ENCODE measurements around the gene WDFY3. TPM values are rescaled to one million over a fixed set of nuclear protein-coding genes. Genes with fewer than 3 reads are reported as not detected.
"Not testable (repeated sequence)": the region's sequence is repeated elsewhere in the genome, so short reads cannot be mapped to it uniquely, and the experiment has no call there.

The WDFY3 gene
- total and polyA plus RNA-seq, 7 donors: 4.8 to 85.7 (median 50.5) TPM

DNA sequence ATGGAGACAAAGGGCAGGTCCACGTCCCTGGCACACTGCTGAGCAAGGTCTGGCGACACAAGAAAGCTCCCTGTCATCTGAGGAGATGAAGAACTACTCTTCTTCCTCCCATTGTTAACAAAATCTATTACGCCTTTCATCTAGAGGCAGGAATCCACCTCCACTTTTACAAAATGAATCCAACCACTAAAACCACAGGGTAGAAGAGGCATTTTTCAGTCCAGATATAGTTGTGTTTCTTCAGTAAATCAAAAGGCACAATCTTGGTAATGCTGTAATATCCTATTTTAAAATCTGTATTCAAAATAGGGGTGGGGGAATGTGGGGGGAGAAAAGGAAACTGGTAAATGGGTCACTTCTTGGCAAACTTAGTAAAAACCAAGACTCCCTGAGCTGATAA is 282.1 kb downstream of the WDFY3 start:
- H3K4me1 ChIP-seq: peaks cover 0 to 8% (median 4%) of the 10 kb centered on the region in 4 donors
- intact Hi-C loops (cut with DNase I): no loop called here
- no peak overlapping the region for H3K27ac ChIP-seq
- H3K27me3 ChIP-seq: no peaks in the 10 kb centered on the region
- no peak overlapping the region for H3K4me3 ChIP-seq
- TF ChIP-seq, protein P1, sequence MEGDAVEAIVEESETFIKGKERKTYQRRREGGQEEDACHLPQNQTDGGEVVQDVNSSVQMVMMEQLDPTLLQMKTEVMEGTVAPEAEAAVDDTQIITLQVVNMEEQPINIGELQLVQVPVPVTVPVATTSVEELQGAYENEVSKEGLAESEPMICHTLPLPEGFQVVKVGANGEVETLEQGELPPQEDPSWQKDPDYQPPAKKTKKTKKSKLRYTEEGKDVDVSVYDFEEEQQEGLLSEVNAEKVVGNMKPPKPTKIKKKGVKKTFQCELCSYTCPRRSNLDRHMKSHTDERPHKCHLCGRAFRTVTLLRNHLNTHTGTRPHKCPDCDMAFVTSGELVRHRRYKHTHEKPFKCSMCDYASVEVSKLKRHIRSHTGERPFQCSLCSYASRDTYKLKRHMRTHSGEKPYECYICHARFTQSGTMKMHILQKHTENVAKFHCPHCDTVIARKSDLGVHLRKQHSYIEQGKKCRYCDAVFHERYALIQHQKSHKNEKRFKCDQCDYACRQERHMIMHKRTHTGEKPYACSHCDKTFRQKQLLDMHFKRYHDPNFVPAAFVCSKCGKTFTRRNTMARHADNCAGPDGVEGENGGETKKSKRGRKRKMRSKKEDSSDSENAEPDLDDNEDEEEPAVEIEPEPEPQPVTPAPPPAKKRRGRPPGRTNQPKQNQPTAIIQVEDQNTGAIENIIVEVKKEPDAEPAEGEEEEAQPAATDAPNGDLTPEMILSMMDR (IDR thresholded peaks at IDR 0.05): no peak
- TF ChIP-seq POLR2AphosphoS5 (IDR thresholded peaks at IDR 0.05) (no peak), POLR2A (IDR thresholded peaks at IDR 0.05) (no peak), EP300 (IDR thresholded peaks at IDR 0.05) (no peak)
- no peaks in the 10 kb centered on the region for H3K9me3 ChIP-seq
- H3K36me3 ChIP-seq: peaks cover 9 to 94% (median 20%) of the 10 kb centered on the region in 4 donors
- no peak for DNase-seq
- 87 to 89% methylated on average over 3 of the region's 3 CpGs for WGBS, 2 donors

DNA sequence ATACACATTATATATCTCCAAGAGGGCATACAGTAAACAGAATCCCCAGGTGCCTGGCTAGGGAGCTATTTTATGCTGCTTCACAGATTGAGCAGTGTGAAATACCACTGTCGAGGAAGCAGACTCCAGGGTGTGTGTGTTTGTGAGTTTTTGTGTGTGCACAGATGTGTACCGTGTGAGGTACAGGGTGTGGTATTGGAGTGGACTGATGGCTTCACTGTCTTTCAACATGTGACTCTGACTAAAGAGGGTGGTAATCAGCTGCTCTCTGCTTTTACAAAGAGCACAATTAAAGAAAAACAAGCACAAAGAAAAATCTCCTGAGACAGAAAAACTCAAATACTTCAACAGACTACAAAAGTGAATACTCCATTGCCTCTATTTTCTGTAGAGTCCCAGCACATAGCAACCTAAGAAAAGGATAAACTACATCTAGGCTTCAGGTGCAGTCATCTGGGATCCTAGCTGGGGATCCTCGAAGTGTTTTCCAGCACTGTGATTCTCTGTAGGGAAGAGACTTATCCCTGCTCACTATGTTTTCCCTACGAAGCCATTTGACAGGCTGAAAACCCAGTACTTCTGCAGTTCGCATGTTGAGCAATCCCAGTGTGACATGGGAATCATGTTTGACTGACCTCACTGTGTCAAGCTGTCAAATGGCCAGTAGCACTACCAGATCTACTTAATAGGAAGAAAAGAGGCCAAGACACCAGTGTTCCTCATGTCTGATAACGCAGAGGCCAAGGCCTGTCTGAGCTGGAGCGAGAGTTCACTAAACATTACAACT is 283.2 kb downstream of the WDFY3 start:
- Histone ChIP-seq H3K36me3 (peaks cover 6 to 94% (median 29%) of the 10 kb centered on the region in 4 donors), H3K9me3 (no peaks in the 10 kb centered on the region), H3K4me3 (no peak overlapping the region), H3K27me3 (no peaks in the 10 kb centered on the region), H3K27ac (peak overlapping the region in 1 of 4 donors; percentile 10), H3K4me1 (peaks cover 0 to 8% (median 4%) of the 10 kb centered on the region in 4 donors)
- TF ChIP-seq, protein P1 (IDR thresholded peaks at IDR 0.05): no peak
- TF ChIP-seq EP300 (IDR thresholded peaks at IDR 0.05) (no peak), POLR2A (IDR thresholded peaks at IDR 0.05) (no peak), POLR2AphosphoS5 (IDR thresholded peaks at IDR 0.05) (no peak)
- intact Hi-C loops (cut with DNase I): no loop called here
- DNase-seq: no peak
- 81 to 82% methylated on average over 7 of the region's 7 CpGs for WGBS, 2 donors

DNA sequence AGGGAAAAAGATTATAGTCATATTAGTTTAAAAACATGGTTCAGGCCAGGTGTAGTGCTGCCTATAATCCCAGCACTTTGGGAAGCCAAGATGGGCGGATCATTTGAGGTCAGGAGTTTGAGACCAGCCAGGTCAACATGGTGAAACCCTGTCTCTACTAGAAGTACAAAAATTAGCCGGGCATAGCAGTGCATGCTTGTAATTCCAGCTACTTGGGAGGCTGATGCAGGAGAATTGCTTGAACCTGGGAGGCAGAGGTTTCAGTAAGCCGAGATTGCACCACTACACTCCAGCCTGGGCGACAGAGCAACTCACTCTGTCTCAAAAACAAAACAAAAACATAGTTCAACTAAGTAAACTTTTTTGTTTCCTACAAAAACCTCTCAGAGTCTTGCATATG is 283.8 kb downstream of the WDFY3 start:
- H3K27me3 ChIP-seq; intact Hi-C loops (cut with DNase I); DNase-seq; H3K4me1 ChIP-seq; H3K4me3 ChIP-seq; H3K9me3 ChIP-seq: not testable (repeated sequence)
- WGBS, 2 donors: 87 to 88% methylated on average over 4 of the region's 4 CpGs
- peaks cover under 1 to 94% (median 33%) of the 10 kb centered on the region in 4 donors for H3K36me3 ChIP-seq
- peak overlapping the region in 1 of 4 donors; percentile 0 for H3K27ac ChIP-seq

DNA sequence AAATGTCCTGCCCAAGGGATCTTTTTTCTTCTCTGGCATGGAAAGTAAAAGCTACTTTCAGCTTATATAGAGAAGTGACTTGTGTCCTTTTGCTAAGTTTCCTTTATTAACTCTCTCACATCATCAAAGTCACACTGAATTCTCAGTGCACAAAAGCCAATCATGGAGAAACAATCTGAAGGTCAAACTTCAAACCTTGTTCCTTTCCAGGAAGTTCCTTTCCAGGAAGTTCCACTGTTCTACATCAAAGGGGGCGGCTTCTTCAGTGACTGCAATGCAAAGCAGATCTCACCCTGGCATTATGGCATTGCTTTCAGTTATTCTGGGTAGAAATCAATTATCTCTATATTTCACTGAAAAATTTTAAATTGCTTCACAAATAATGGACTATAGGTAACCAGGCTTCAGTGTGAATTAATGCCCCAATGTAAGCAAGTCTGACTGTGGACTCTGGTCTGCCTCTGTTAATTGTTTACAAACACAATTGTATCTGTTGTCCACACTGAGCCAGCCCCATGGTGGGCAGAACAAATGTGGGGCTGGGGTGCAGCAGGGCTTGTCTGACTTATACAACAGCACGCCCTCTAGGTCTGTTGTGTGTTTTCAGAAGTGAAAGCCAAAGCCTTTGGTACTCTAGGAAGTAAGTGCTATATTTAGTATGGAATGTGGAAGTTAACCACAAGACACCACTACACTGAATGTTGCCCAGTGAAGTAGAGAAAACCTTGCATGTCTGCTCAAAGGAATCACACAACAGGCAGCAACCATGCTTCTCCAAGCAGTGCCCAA is 284.8 kb downstream of the WDFY3 start:
- Histone ChIP-seq H3K27ac (peak overlapping the region in 1 of 4 donors; percentile 0), H3K9me3 (no peaks in the 10 kb centered on the region), H3K27me3 (no peaks in the 10 kb centered on the region), H3K4me1 (peaks cover 0 to 8% (median 4%) of the 10 kb centered on the region in 4 donors), H3K36me3 (peaks cover 7 to 100% (median 41%) of the 10 kb centered on the region in 4 donors), H3K4me3 (no peak overlapping the region)
- no peak for DNase-seq
- WGBS, 2 donors: 58 to 62% methylated on average over 2 of the region's 2 CpGs
- intact Hi-C loops (cut with DNase I): no loop called here
- no peak for TF ChIP-seq POLR2AphosphoS5 (IDR thresholded peaks at IDR 0.05)
- TF ChIP-seq POLR2A (IDR thresholded peaks at IDR 0.05): no peak
- TF ChIP-seq EP300 (IDR thresholded peaks at IDR 0.05): no peak
- TF ChIP-seq, protein P1 (IDR thresholded peaks at IDR 0.05): no peak

DNA sequence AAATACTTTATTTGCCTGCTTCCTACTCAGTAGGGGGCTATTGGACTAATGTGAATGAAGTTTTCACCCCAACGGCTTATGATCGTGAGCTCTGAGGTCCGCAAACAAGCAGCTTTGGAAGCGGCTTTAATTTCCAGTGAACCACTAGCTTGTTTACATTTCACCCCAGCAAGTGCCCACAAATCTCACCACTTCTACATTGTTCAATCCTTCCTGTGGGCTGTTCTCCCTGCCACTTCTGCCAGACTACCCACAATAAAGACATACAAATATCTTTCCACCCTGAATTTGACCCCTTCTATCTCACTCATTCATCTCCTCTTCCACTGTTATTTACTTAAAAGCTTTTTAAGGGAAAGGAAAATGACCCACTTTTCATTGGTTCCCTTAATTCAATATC is 285.5 kb downstream of the WDFY3 start:
- no peak for TF ChIP-seq EP300 (IDR thresholded peaks at IDR 0.05)
- no peak for TF ChIP-seq POLR2AphosphoS5 (IDR thresholded peaks at IDR 0.05)
- TF ChIP-seq, protein P1 (IDR thresholded peaks at IDR 0.05): no peak
- TF ChIP-seq POLR2A (IDR thresholded peaks at IDR 0.05): no peak
- DNase-seq: no peak
- WGBS, 2 donors: 85 to 93% methylated on average over 4 of the region's 4 CpGs
- Histone ChIP-seq H3K4me3 (no peak overlapping the region), H3K27me3 (no peaks in the 10 kb centered on the region), H3K9me3 (no peaks in the 10 kb centered on the region), H3K36me3 (peaks cover 7 to 100% (median 40%) of the 10 kb centered on the region in 4 donors), H3K4me1 (peaks cover 0 to 8% (median 4%) of the 10 kb centered on the region in 4 donors), H3K27ac (no peak overlapping the region)
- intact Hi-C loops (cut with DNase I): no loop called here

All from sigmoid colon (tissue), 7 donors.